ENCODE results near the gene GHR. TPM values are rescaled to one million over a fixed set of nuclear protein-coding genes. Genes with fewer than 3 reads are reported as not detected.

The GHR gene
- total and polyA plus RNA-seq, 12 donors = 4.1 to 15.1 (median 11.5) TPM

GRCh38 chr5:42642006-42642405 is 218.8 kb downstream of the GHR start:
- Histone ChIP-seq H3K9me3 (no peaks in the 10 kb centered on the region), H3K27me3 (no peaks in the 10 kb centered on the region), H3K4me3 (no peak overlapping the region), H3K4me1 (peaks cover 0 to 14% (median 0%) of the 10 kb centered on the region in 9 donors), H3K36me3 (no peaks in the 10 kb centered on the region), H3K27ac (no peak overlapping the region)
- ATAC-seq (no peak), DNase-seq (no peak)
- intact Hi-C loops (cut with DNase I) = no loop called here
- 95 to 96% methylated on average over 4 of the region's 4 CpGs for WGBS, 2 donors
- TF ChIP-seq CTCF (IDR thresholded peaks at IDR 0.05) = no peak

GRCh38 chr5:42643360-42643759 is 220.1 kb downstream of the GHR start:
- H3K27me3 ChIP-seq = no peaks in the 10 kb centered on the region
- H3K9me3 ChIP-seq = no peaks in the 10 kb centered on the region
- no peak overlapping the region for H3K27ac ChIP-seq
- H3K36me3 ChIP-seq = no peaks in the 10 kb centered on the region
- intact Hi-C loops (cut with DNase I) = no loop called here
- H3K4me3 ChIP-seq = no peak overlapping the region
- WGBS, 2 donors = 69 to 71% methylated on average over 1 of the region's 1 CpG
- ATAC-seq = no peak
- no peak for DNase-seq
- peaks cover 0 to 17% (median 0%) of the 10 kb centered on the region in 9 donors for H3K4me1 ChIP-seq
- no peak for TF ChIP-seq CTCF (IDR thresholded peaks at IDR 0.05)

- intact Hi-C loops (cut with DNase I) = no loop called here
- no peak for DNase-seq
- ATAC-seq = no peak
- Histone ChIP-seq H3K27me3 (no peaks in the 10 kb centered on the region), H3K9me3 (no peaks in the 10 kb centered on the region), H3K4me1 (peaks cover 0 to 22% (median 0%) of the 10 kb centered on the region in 9 donors), H3K4me3 (no peak overlapping the region), H3K36me3 (no peaks in the 10 kb centered on the region), H3K27ac (no peak overlapping the region)
- no peak for TF ChIP-seq CTCF (IDR thresholded peaks at IDR 0.05)
- WGBS, 2 donors = 37 to 38% methylated on average over 2 of the region's 2 CpGs
Measured at GRCh38 chr5:42645138-42645537, 221.9 kb downstream of the GHR start.

GRCh38 chr5:42648036-42648435 is 224.8 kb downstream of the GHR start:
- H3K4me1 ChIP-seq = peaks cover 0 to 22% (median 0%) of the 10 kb centered on the region in 9 donors
- intact Hi-C loops (cut with DNase I) = no loop called here
- no peaks in the 10 kb centered on the region for H3K27me3 ChIP-seq
- TF ChIP-seq CTCF (IDR thresholded peaks at IDR 0.05) = no peak
- WGBS, 2 donors = 70 to 82% methylated on average over 3 of the region's 3 CpGs
- no peaks in the 10 kb centered on the region for H3K36me3 ChIP-seq
- H3K27ac ChIP-seq = no peak overlapping the region
- DNase-seq (no peak), ATAC-seq (no peak)
- H3K4me3 ChIP-seq = no peak overlapping the region
- no peaks in the 10 kb centered on the region for H3K9me3 ChIP-seq

Data from heart right ventricle (tissue), 16 donors.